ENCODE results near the gene FBXW10. TPM values are rescaled to one million over a fixed set of nuclear protein-coding genes. Genes with fewer than 3 reads are reported as not detected.
"Not testable (repeated sequence)": the region's sequence is repeated elsewhere in the genome, so short reads cannot be mapped to it uniquely, and the experiment has no call there.

The FBXW10 gene
- total and polyA plus RNA-seq, 2 of the 4 experiments (the other 2 are of a cell fraction), result not detected

DNA sequence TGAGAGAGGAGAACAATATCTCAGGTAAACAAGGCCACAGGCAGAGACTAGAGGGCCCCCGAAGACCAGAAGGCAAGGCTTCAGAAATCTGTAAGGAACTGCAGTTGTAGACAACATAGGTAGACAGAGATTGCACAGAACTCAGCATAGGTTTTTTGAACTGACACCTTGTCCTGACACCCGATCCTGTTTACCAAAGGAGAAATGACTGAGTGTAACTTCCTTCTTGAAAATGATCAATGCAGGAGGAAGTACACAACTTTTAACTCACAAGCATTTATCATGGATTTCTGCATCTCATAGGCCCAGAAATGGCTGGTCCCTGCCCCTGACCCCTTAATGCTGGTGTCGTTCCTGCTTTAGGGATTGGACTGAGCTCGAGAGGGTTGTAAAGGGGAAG lies 872 bp downstream of the FBXW10 start:
- H3K9ac ChIP-seq (ENCODE audit: low read depth, low read length); H3K14ac ChIP-seq (replicated peaks; ENCODE audit: low read depth, low read length); BruUV-seq (replicated peaks); H2BK120ac ChIP-seq (ENCODE audit: low read depth, low read length); H3K23ac ChIP-seq (ENCODE audit: low read depth, low read length); H3K27ac ChIP-seq (ENCODE audit: insufficient read depth, low read length); H4K20me1 ChIP-seq (ENCODE audit: insufficient read depth, low read length); DNase-seq; H2BK15ac ChIP-seq (ENCODE audit: low read depth, low read length); H2AK9ac ChIP-seq (replicated peaks; ENCODE audit: low read depth, low read length, poor library complexity); intact Hi-C loops (cut with micrococcal nuclease); H4K8ac ChIP-seq (ENCODE audit: low read depth in 2 of 2, low read length in 2 of 2); H3K4me3 ChIP-seq (ENCODE audit: insufficient read depth, low read depth, low read length); in situ Hi-C loops (cut with MboI; ENCODE audit: low sequenced_read_pairs); H3K9me3 ChIP-seq (ENCODE audit: control insufficient read depth, insufficient read depth, low read length); POLR2A ChIA-PET (ENCODE audit: unreplicated experiment); H3K4me2 ChIP-seq (ENCODE audit: low read depth, low read length); H3K56ac ChIP-seq (ENCODE audit: extremely low read depth, insufficient read depth, low read length); H3K9me1 ChIP-seq (ENCODE audit: insufficient read depth, low read length); H2AFZ ChIP-seq (replicated peaks; ENCODE audit: low read length, poor library complexity); CTCF ChIA-PET; H2AK5ac ChIP-seq (ENCODE audit: low read depth, low read length); H2BK5ac ChIP-seq (ENCODE audit: low read depth, low read length, poor library complexity, severe bottlenecking); H3K4ac ChIP-seq (ENCODE audit: low read depth, low read length); dilution Hi-C loops (cut with HindIII; ENCODE audit: low sequenced_read_pairs, unreplicated experiment); H4K91ac ChIP-seq (ENCODE audit: insufficient read depth, low read depth, low read length); H2BK20ac ChIP-seq (ENCODE audit: low read depth, low read length); H3K4me1 ChIP-seq (ENCODE audit: control insufficient read depth, insufficient read depth, low read length); ATAC-seq (ENCODE audit: low read depth); H3K36me3 ChIP-seq (ENCODE audit: control insufficient read depth, insufficient read depth, low read length); H3K18ac ChIP-seq (ENCODE audit: low read depth, low read length); H4K5ac ChIP-seq (ENCODE audit: low read depth, low read length); H3K79me1 ChIP-seq (ENCODE audit: low read depth in 1 of 2, low read length in 2 of 2); H3K27me3 ChIP-seq (ENCODE audit: control insufficient read depth, insufficient read depth, low read length): not testable (repeated sequence)
- no CpG with 5 or more reads among the region's 4 CpGs for WGBS, 2 experiments (ENCODE audit: extremely low coverage in 2 of 2, insufficient read length in 1 of 2)

DNA sequence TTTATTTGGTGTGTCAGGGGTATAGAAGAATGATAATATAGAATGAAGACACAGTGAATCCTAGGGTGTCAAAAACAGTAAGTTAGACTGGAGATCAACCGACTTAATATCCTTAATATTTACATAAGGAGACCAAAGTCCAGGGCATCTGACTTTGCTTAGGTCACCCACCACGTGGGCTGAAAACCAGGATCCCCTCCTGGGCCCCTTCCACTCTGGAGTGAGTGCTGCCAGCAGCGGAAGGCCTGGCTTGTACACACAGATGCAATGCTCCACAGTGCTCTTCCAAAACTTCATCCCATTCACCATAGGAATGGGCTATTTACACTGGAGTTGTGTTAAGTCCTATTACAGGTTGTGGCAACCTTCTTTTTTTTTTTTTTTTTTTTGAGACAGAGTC lies 2.7 kb downstream of the FBXW10 start:
- H3K18ac ChIP-seq (ENCODE audit: low read depth, low read length); POLR2A ChIA-PET (ENCODE audit: unreplicated experiment); H3K14ac ChIP-seq (replicated peaks; ENCODE audit: low read depth, low read length); H2AK9ac ChIP-seq (replicated peaks; ENCODE audit: low read depth, low read length, poor library complexity); H3K27ac ChIP-seq (ENCODE audit: insufficient read depth, low read length); H3K36me3 ChIP-seq (ENCODE audit: control insufficient read depth, insufficient read depth, low read length); H3K56ac ChIP-seq (ENCODE audit: extremely low read depth, insufficient read depth, low read length); H3K4me1 ChIP-seq (ENCODE audit: control insufficient read depth, insufficient read depth, low read length); H4K91ac ChIP-seq (ENCODE audit: insufficient read depth, low read depth, low read length); H2BK15ac ChIP-seq (ENCODE audit: low read depth, low read length); H3K4me2 ChIP-seq (ENCODE audit: low read depth, low read length); H3K9me3 ChIP-seq (ENCODE audit: control insufficient read depth, insufficient read depth, low read length); DNase-seq; H4K5ac ChIP-seq (ENCODE audit: low read depth, low read length); H2AK5ac ChIP-seq (ENCODE audit: low read depth, low read length); H2AFZ ChIP-seq (replicated peaks; ENCODE audit: low read length, poor library complexity); H3K4me3 ChIP-seq (ENCODE audit: insufficient read depth, low read depth, low read length); ATAC-seq (ENCODE audit: low read depth); H4K8ac ChIP-seq (ENCODE audit: low read depth in 2 of 2, low read length in 2 of 2); H2BK5ac ChIP-seq (ENCODE audit: low read depth, low read length, poor library complexity, severe bottlenecking); CTCF ChIA-PET; H3K9ac ChIP-seq (ENCODE audit: low read depth, low read length); H3K4ac ChIP-seq (ENCODE audit: low read depth, low read length); H2BK20ac ChIP-seq (ENCODE audit: low read depth, low read length); H2BK120ac ChIP-seq (ENCODE audit: low read depth, low read length); H3K9me1 ChIP-seq (ENCODE audit: insufficient read depth, low read length); BruUV-seq (replicated peaks); H3K27me3 ChIP-seq (ENCODE audit: control insufficient read depth, insufficient read depth, low read length); in situ Hi-C loops (cut with MboI; ENCODE audit: low sequenced_read_pairs); H3K79me1 ChIP-seq (ENCODE audit: low read depth in 1 of 2, low read length in 2 of 2); intact Hi-C loops (cut with micrococcal nuclease); dilution Hi-C loops (cut with HindIII; ENCODE audit: low sequenced_read_pairs, unreplicated experiment); H4K20me1 ChIP-seq (ENCODE audit: insufficient read depth, low read length); H3K23ac ChIP-seq (ENCODE audit: low read depth, low read length): not testable (repeated sequence)
- no CpG with 5 or more reads among the region's 3 CpGs for WGBS, 2 experiments (ENCODE audit: extremely low coverage in 2 of 2, insufficient read length in 1 of 2)

Measured in IMR-90 (cell line).